Loucy (cell line): ENCODE measurements around the gene CALHM6.

Source experiments
- EZH2phosphoT487 ChIP-seq: fragments of 200-600 bp; IDR thresholded peaks from 2 replicates; pipeline ENCODE4 v1.6.1; 2018; ENCODE audit warnings: antibody characterized with exemption, mild to moderate bottlenecking, moderate library complexity, borderline replicate concordance
- TF ChIP-seq, protein P1 (sequence below): fragments of 200-600 bp; sonication (generic); conservative IDR thresholded peaks from 2 replicates; pipeline ENCODE4 v1.5.1; 2014; ENCODE audit warnings: mild to moderate bottlenecking, antibody characterized with exemption, low read length

- TF ChIP-seq, protein P1, sequence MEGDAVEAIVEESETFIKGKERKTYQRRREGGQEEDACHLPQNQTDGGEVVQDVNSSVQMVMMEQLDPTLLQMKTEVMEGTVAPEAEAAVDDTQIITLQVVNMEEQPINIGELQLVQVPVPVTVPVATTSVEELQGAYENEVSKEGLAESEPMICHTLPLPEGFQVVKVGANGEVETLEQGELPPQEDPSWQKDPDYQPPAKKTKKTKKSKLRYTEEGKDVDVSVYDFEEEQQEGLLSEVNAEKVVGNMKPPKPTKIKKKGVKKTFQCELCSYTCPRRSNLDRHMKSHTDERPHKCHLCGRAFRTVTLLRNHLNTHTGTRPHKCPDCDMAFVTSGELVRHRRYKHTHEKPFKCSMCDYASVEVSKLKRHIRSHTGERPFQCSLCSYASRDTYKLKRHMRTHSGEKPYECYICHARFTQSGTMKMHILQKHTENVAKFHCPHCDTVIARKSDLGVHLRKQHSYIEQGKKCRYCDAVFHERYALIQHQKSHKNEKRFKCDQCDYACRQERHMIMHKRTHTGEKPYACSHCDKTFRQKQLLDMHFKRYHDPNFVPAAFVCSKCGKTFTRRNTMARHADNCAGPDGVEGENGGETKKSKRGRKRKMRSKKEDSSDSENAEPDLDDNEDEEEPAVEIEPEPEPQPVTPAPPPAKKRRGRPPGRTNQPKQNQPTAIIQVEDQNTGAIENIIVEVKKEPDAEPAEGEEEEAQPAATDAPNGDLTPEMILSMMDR: peak; percentile 55
- no peak for TF ChIP-seq EZH2phosphoT487
Observed at GRCh38 chr6:116511424-116512110, 50.4 kb downstream of the CALHM6 start, which contains the start of gene CALHM5.
